Vagina (tissue), 2 donors: ENCODE data around the gene PLK4.

Source experiments
- POLR2AphosphoS5 ChIP-seq, 2 donors: sonication (generic); formaldehyde crosslinking; IDR thresholded peaks; one replicate each; pipeline ENCODE4 v1.9.0; 2017; ENCODE audit warnings: antibody characterized with exemption in 2 of 2, mild to moderate bottlenecking in 2 of 2, low read depth in 1 of 2; ENCODE audit not compliant: insufficient read depth in 1 of 2
- TF ChIP-seq, protein P1 (sequence below), 3 experiments: fragments of 450-650 bp in 2 of 3; fragments of 200-600 bp in 1 of 3; sonication (generic) in 1 of 3; IDR thresholded peaks; one replicate each; pipeline ENCODE4 v1.5.1; 2017 to 2019; ENCODE audit warnings: antibody characterized with exemption in 3 of 3, mild to moderate bottlenecking in 2 of 3, moderate library complexity in 2 of 3

DNA sequence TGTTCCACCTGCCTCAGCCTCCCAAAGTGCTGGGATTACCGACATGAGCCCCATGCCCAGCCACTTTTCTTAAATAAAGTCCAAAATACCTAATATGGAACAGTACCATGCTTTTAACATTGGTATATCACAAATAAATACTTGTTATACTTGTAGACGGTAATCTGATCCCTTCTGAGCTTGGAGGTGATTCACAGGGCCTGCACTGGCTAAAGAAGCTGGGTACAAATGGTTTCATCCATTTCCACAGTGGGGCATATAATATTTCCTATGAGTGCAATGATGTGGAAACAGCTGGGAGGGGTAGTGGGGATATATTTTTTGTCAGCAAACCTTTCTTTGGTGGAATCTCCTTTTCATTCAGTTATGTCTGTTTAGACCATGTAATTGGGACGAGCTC is 35.8 kb downstream of the PLK4 start:
- TF ChIP-seq, protein P1, sequence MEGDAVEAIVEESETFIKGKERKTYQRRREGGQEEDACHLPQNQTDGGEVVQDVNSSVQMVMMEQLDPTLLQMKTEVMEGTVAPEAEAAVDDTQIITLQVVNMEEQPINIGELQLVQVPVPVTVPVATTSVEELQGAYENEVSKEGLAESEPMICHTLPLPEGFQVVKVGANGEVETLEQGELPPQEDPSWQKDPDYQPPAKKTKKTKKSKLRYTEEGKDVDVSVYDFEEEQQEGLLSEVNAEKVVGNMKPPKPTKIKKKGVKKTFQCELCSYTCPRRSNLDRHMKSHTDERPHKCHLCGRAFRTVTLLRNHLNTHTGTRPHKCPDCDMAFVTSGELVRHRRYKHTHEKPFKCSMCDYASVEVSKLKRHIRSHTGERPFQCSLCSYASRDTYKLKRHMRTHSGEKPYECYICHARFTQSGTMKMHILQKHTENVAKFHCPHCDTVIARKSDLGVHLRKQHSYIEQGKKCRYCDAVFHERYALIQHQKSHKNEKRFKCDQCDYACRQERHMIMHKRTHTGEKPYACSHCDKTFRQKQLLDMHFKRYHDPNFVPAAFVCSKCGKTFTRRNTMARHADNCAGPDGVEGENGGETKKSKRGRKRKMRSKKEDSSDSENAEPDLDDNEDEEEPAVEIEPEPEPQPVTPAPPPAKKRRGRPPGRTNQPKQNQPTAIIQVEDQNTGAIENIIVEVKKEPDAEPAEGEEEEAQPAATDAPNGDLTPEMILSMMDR (IDR thresholded peaks at IDR 0.05), result no peak
- no peak for TF ChIP-seq POLR2AphosphoS5 (IDR thresholded peaks at IDR 0.05; ENCODE audit: insufficient read depth in 1 of 2, low read depth in 1 of 2)
